Lower lobe of right lung (tissue), 2 donors: Measurements from ENCODE around the gene ZDHHC11. TPM values are rescaled to one million over a fixed set of nuclear protein-coding genes. Genes with fewer than 3 reads are reported as not detected.
"Not testable (repeated sequence)": the region's sequence is repeated elsewhere in the genome, so short reads cannot be mapped to it uniquely, and the experiment has no call there.

Experiments used
- ATAC-seq, 2 donors: fragments of 200-7000 bp; cut with Tn5 transposase; one replicate each; pipeline ENCODE4 v1.9.1; 2020 to 2022; ENCODE audit warnings: mild to moderate bottlenecking in 2 of 2, moderate library complexity in 2 of 2
- DNase-seq: peaks from one replicate; pipeline ENCODE4 v3.0.0-alpha.2; 2020
- H3K27ac ChIP-seq: fragments of 200-600 bp; one replicate; pipeline ENCODE4 v1.8.0; 2022
- H3K27me3 ChIP-seq: fragments of 200-600 bp; one replicate; pipeline ENCODE4 v1.8.0; 2022; ENCODE audit warnings: low read depth
- H3K36me3 ChIP-seq: fragments of 200-600 bp; one replicate; pipeline ENCODE4 v1.8.0; 2022; ENCODE audit warnings: mild to moderate bottlenecking
- H3K4me1 ChIP-seq: fragments of 200-600 bp; one replicate; pipeline ENCODE4 v1.8.0; 2022
- H3K4me3 ChIP-seq: fragments of 200-600 bp; one replicate; pipeline ENCODE4 v1.8.0; 2022; ENCODE audit warnings: mild to moderate bottlenecking
- H3K9me3 ChIP-seq: fragments of 200-600 bp; one replicate; pipeline ENCODE4 v1.8.0; 2022
- intact Hi-C: fragments of 100-400 bp; cut with DNase I; formaldehyde crosslinking; loops from one replicate; pipeline ENCODE4 v1.11.0; 2022
- total RNA-seq: library from RNA; stranded (reverse); fragmentation: NEBNext Ultra II Directional; extraction: Animal tissue kit (Norgen Biotek cat#: 25700); gene quantifications from one replicate; pipeline ENCODE4 v1.2.1, GENCODE V29; 2021
- TF ChIP-seq, protein P1 (sequence below): fragments of 200-600 bp; IDR thresholded peaks from one replicate; pipeline ENCODE4 v1.8.0; 2022; ENCODE audit warnings: antibody characterized with exemption, mild to moderate bottlenecking
- donor health status: DM: no; HTN: yes; CAD: no; lungs with severe emphysema.

ZDHHC11 gene
- total RNA-seq, 1 donor from 2014 or later: 28.7 TPM

DNA sequence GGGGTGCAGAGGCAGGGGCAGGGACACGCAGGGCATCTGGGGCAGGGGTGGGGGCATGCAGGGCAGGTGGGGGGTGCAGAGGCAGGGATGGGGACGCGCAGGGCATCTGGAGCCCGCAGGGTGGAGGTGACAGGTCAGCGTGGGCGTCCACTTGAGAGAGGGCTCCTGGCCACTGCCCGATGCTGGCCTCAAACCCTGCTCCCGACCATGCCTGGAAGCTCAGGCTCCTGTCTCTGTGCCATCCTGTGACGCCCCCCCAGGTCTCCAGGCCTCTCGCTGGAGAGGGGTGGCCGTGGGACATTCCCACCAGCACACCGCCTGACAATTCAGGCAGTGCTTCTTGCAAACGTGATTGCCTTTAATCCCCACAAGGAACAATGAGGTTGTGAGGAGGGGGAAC lies 99.3 kb downstream of the ZDHHC11 start:
- ATAC-seq: no peak
- H3K4me3 ChIP-seq: no peak overlapping the region
- no peak for DNase-seq
- no peak overlapping the region for H3K27ac ChIP-seq
- intact Hi-C loops: no loop called here
- TF ChIP-seq, protein P1, sequence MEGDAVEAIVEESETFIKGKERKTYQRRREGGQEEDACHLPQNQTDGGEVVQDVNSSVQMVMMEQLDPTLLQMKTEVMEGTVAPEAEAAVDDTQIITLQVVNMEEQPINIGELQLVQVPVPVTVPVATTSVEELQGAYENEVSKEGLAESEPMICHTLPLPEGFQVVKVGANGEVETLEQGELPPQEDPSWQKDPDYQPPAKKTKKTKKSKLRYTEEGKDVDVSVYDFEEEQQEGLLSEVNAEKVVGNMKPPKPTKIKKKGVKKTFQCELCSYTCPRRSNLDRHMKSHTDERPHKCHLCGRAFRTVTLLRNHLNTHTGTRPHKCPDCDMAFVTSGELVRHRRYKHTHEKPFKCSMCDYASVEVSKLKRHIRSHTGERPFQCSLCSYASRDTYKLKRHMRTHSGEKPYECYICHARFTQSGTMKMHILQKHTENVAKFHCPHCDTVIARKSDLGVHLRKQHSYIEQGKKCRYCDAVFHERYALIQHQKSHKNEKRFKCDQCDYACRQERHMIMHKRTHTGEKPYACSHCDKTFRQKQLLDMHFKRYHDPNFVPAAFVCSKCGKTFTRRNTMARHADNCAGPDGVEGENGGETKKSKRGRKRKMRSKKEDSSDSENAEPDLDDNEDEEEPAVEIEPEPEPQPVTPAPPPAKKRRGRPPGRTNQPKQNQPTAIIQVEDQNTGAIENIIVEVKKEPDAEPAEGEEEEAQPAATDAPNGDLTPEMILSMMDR: no peak
- H3K9me3 ChIP-seq: no peaks in the 10 kb centered on the region
- peaks cover under 1% of the 10 kb centered on the region for H3K4me1 ChIP-seq
- H3K36me3 ChIP-seq: no peaks in the 10 kb centered on the region
- H3K27me3 ChIP-seq: no peaks in the 10 kb centered on the region

DNA sequence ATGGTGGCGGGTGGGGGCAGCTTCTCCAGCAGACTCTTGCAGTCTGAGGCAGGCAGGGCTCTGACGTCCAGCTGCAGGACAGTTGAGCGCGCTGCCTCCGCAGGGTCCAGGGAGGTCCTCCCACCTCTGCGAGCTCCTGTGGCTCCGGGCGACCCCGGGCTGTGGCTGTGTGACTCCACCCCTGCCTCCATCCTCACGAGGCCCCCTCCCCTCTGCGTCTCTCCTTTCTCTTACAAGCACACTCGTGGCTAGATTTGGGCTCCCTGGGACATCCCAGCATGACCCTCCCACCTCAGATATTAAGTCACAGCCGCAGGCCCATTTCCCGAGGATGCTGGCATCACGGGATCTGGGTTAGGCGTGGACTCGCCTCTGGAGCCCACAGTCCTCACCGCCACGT lies 100.6 kb downstream of the ZDHHC11 start:
- H3K27me3 ChIP-seq, H3K4me1 ChIP-seq, H3K27ac ChIP-seq, ATAC-seq, DNase-seq, H3K4me3 ChIP-seq, intact Hi-C loops, H3K9me3 ChIP-seq, H3K36me3 ChIP-seq: not testable (repeated sequence)

DNA sequence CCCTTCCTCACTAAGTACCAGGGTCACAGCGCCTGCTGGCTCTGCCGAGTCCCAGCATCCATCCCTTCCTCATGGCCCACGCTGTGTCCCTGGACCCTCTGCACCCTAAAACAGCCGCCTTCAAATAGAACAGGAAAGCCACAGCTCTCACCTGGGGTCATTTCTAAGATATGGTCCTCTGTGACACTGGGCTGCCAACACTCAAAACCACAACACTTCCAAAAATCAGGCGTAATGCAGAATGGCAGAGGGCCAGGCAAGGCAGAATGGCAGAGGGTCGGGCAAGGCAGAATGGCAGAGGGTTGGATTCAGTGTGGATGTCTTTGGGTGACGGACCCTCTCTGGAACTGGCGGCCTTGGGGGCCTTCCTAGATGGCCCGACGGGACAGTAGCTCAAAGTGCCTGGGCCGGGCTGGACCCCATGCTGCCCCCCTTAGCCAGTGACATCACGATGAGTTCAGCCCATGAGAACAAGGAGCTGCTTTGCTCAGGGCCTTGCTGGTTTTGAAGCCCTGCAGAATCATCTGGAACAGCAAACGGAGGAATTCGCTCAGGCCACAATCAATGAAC lies 101.6 kb downstream of the ZDHHC11 start:
- H3K27me3 ChIP-seq: no peaks in the 10 kb centered on the region
- ATAC-seq (no peak), DNase-seq (peak; percentile 12)
- intact Hi-C loops: no loop called here
- H3K4me1 ChIP-seq: no peaks in the 10 kb centered on the region
- no peak overlapping the region for H3K27ac ChIP-seq
- H3K9me3 ChIP-seq: no peaks in the 10 kb centered on the region
- TF ChIP-seq, protein P1: no peak
- no peaks in the 10 kb centered on the region for H3K36me3 ChIP-seq
- H3K4me3 ChIP-seq: no peak overlapping the region

DNA sequence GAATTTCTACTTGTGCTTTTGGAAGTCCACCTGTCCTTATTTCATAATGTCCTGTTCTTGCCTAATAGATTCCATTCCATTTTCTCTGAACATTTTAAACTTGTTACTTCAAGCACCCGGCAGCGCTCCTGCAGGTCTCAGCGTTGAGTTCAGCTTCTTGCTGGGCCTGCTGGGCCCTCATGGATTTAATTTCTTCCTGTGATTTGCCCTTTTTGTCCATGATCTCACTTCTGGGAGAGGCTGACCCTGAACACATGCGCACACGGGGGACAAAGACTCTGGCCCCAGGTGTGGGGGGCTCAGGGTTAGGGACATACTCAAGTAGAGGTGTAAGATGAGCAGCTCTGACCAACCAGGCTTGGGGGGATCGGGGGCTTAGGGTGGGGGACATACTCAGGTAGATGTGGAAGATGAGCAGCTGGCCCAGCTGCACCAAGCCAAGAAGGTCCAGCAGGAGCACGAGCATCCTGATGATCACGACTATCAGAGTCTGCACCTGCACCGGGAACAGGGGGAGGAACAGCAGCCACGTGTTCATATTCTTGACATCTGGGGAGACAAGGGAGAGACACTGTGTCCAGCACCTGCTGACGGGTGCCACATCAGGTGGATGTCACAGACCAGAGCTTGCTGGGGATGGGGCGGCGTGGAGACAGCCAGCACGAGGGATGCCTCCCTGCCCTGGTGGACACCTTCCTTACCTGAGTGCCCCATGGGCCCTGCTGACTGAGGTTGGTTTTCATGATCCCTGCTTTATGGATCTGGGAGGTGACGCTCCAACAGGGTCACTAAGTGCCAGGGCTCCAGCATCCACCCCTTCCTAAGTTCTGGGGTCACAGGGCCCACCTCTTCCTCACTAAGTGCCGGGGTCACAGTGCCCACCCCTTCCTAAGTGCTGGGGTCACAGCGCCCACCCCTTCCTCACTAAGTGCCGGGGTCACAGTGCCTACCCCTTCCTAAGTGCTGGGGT lies 102.5 kb downstream of the ZDHHC11 start:
- ATAC-seq, DNase-seq, H3K27ac ChIP-seq, intact Hi-C loops, H3K27me3 ChIP-seq, H3K4me3 ChIP-seq, H3K36me3 ChIP-seq, H3K4me1 ChIP-seq, H3K9me3 ChIP-seq: not testable (repeated sequence)

DNA sequence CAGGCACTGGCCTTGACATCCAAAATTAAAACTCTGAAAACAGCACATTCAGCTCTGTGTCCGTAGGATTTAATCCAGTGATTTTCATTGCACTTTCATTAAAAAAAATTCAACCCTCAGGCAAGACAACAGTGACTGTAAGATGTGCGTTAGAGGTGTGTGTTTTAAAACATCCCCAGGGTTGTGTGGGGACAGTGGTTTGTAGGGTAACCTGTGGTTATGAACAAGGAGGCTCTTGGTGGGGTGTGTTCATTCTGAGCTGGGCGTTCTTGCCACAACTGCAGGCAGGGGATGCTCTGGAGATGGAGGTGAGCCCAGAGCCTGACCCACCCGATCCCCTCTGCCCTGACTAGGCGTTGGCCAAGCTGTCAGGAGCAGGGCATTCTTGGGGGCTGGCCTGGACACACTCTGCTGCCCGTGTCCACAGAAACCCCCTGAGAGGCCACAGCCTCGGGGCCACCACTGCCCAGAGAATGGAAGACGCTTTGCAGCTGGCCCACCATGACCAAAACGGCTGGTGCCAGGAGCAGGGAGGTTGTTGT lies 103.4 kb downstream of the ZDHHC11 start:
- H3K9me3 ChIP-seq, DNase-seq, H3K4me1 ChIP-seq, H3K4me3 ChIP-seq, H3K27ac ChIP-seq, H3K36me3 ChIP-seq, intact Hi-C loops, ATAC-seq, H3K27me3 ChIP-seq: not testable (repeated sequence)

DNA sequence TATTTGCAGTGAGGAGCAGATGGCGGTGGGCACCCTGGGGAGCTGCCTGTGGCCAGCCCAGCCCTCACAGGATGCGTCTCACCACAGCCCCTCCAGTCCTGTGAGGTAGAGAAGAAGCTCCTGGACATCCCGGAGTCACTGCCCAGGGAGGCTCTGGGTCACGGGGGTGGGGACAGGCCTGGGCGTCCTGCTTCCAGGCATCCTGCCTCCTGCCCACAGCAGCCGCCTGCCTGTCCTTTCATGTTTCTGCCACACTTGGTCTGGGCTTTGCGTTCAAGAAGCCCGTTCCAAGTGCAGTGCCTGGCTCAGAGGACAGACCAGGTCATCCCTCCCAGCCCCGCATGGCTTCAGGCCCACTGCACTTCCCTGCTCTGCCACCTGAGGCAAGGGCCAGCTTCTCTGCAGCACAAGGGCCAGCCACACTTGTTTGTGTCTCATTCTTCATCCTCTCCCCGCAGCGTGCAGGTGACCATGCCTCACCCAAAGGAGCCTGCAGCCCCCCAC lies 104.5 kb downstream of the ZDHHC11 start:
- peak in 1 of 2 donors; percentile 20 for ATAC-seq
- Histone ChIP-seq H3K36me3 (no peaks in the 10 kb centered on the region), H3K27me3 (no peaks in the 10 kb centered on the region), H3K27ac (no peak overlapping the region), H3K4me3 (no peak overlapping the region), H3K9me3 (no peaks in the 10 kb centered on the region), H3K4me1 (no peaks in the 10 kb centered on the region)
- intact Hi-C loops: no loop called here
- DNase-seq: no peak
- TF ChIP-seq, protein P1: no peak

Other genes with a start within 250 kb of the ZDHHC11 start
- gene CEP72, start 238.6 kb downstream of the ZDHHC11 start, total RNA-seq: 10.6 TPM
- 16.2 TPM for gene TPPP, start 157.6 kb downstream of the ZDHHC11 start, total RNA-seq
- gene ZDHHC11B, start 66.3 kb downstream of the ZDHHC11 start, total RNA-seq: 14.9 TPM
- gene BRD9, start 41.8 kb upstream of the ZDHHC11 start, total RNA-seq: 37.7 TPM
- gene TRIP13, start 41.9 kb upstream of the ZDHHC11 start, total RNA-seq: 1.0 TPM
- 24.1 TPM for gene NKD2, start 157.8 kb upstream of the ZDHHC11 start, total RNA-seq